Right lobe of liver (tissue), 6 donors: ENCODE results near the gene CCDC102A. TPM values are rescaled to one million over a fixed set of nuclear protein-coding genes. Genes with fewer than 3 reads are reported as not detected.
"Not testable (repeated sequence)": the region's sequence is repeated elsewhere in the genome, so short reads cannot be mapped to it uniquely, and the experiment has no call there.

Source experiments
- ATAC-seq, 4 donors: fragments of 200-7000 bp; cut with Tn5 transposase; one replicate each; pipeline ENCODE4 v1.9.1; 2020; ENCODE audit warnings: mild to moderate bottlenecking in 4 of 4, moderate library complexity in 4 of 4
- DNase-seq, 3 donors: peaks; one replicate each; pipeline ENCODE4 v3.0.0-alpha.2; 2020
- H3K27ac ChIP-seq, 3 donors: fragments of 200-600 bp; one replicate each; pipeline ENCODE4 v1.8.0; 2022
- H3K27me3 ChIP-seq, 2 donors: fragments of 200-600 bp; one replicate each; pipeline ENCODE4 v1.8.0; 2022
- H3K36me3 ChIP-seq, 4 donors: fragments of 200-600 bp; sonication (generic) in 1 of 4; one replicate each; pipeline versions ENCODE4 v1.5.1 to v1.8.0; 2017 to 2022; ENCODE audit warnings: control low read depth in 1 of 4
- H3K4me1 ChIP-seq, 4 donors: fragments of 200-600 bp; sonication (generic) in 1 of 4; one replicate each; pipeline versions ENCODE4 v1.5.1 to v1.8.0; 2017 to 2022; ENCODE audit warnings: control low read depth in 1 of 4
- H3K4me3 ChIP-seq, 3 donors: fragments of 200-600 bp; one replicate each; pipeline ENCODE4 v1.8.0; 2022
- H3K9me3 ChIP-seq, 4 donors: fragments of 200-600 bp; sonication (generic) in 1 of 4; one replicate each; pipeline versions ENCODE4 v1.5.1 to v1.8.0; 2017 to 2022; ENCODE audit warnings: control low read depth in 1 of 4
- POLR2A ChIP-seq: fragments of 450-650 bp; IDR thresholded peaks from one replicate; pipeline ENCODE4 v1.6.1; 2017; ENCODE audit warnings: antibody characterized with exemption, mild to moderate bottlenecking
- WGBS: methylation state at CpG from one replicate; pipeline ENCODE4 v1.1.6; 2018; ENCODE audit warnings: low coverage, low lambda C conversion rate; ENCODE audit not compliant: insufficient coverage; ENCODE audit errors: missing lambda C conversion rate; 5-methylcytosine and 5-hydroxymethylcytosine counted together
- intact Hi-C, 2 donors: fragments of 100-400 bp; cut with DNase I; formaldehyde crosslinking; loops; one replicate each; pipeline versions ENCODE4 v1.11.2 to v1.14.1; 2022
- total RNA-seq, 6 experiments: library from RNA; depleted of rRNA in 2 of 6; stranded (reverse); fragments of >200 nt in 2 of 6; fragmentation: NEBNext Ultra II Directional in 3 of 6; extraction: Animal tissue kit (Norgen Biotek cat#: 25700) in 3 of 6; gene quantifications; one replicate each; pipeline versions ENCODE4 v1.1.0 to v1.2.4, GENCODE V29; 2016 to 2023
- TF ChIP-seq, protein P1 (sequence below), 4 donors: fragments of 200-600 bp in 3 of 4; fragments of 450-650 bp in 1 of 4; IDR thresholded peaks; one replicate each; pipeline versions ENCODE4 v1.5.1 to v1.8.0; 2016 to 2022; ENCODE audit warnings: antibody characterized with exemption in 4 of 4, mild to moderate bottlenecking in 2 of 4
- donor health status: DM: no; HTN: yes; CAD: no.
- donor health status: DM: no; HTN: no; CAD: no.
- donor health status: DM: no; HTN: no; CAD: no.
- donor health status: DM: no; HTN: yes; CAD: no.
- donor health status: DM: no; HTN: yes; CAD: no.

Gene CCDC102A
- total RNA-seq, 6 experiments from 2014 or later: 0.97 to 1.9 (median 1.2) TPM

DNA sequence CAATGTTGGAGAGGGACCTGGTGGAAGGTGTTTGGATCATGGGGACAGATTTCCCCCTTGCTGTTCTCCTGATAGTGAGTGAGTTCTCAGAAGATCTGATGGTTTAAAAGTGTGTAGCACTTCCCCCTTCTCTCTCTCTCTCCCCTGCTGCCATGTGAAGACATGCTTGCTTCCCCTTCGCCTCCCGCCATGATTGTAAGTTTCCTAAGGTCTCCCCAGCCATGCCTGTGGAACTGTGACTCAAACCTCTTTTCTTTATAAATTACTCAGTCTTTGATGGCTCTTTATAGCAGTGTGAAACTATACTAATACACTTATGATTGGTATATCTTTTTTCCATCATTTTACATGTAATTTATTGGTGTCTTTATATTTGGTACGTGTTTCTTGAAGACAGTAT, 19.5 kb upstream of the CCDC102A start:
- H3K27me3 ChIP-seq: no peaks in the 10 kb centered on the region
- H3K4me1 ChIP-seq: no peaks in the 10 kb centered on the region
- DNase-seq (peak in 1 of 3 donors; percentile 6), ATAC-seq (no peak)
- H3K36me3 ChIP-seq: no peaks in the 10 kb centered on the region
- no peaks in the 10 kb centered on the region for H3K9me3 ChIP-seq
- no peak overlapping the region for H3K27ac ChIP-seq
- 80% methylated on average over 1 of the region's 3 CpGs for WGBS
- no peak overlapping the region for H3K4me3 ChIP-seq
- intact Hi-C loops: no loop called here
- TF ChIP-seq, protein P1, sequence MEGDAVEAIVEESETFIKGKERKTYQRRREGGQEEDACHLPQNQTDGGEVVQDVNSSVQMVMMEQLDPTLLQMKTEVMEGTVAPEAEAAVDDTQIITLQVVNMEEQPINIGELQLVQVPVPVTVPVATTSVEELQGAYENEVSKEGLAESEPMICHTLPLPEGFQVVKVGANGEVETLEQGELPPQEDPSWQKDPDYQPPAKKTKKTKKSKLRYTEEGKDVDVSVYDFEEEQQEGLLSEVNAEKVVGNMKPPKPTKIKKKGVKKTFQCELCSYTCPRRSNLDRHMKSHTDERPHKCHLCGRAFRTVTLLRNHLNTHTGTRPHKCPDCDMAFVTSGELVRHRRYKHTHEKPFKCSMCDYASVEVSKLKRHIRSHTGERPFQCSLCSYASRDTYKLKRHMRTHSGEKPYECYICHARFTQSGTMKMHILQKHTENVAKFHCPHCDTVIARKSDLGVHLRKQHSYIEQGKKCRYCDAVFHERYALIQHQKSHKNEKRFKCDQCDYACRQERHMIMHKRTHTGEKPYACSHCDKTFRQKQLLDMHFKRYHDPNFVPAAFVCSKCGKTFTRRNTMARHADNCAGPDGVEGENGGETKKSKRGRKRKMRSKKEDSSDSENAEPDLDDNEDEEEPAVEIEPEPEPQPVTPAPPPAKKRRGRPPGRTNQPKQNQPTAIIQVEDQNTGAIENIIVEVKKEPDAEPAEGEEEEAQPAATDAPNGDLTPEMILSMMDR (IDR thresholded peaks at IDR 0.05): no peak
- TF ChIP-seq POLR2A: no peak

DNA sequence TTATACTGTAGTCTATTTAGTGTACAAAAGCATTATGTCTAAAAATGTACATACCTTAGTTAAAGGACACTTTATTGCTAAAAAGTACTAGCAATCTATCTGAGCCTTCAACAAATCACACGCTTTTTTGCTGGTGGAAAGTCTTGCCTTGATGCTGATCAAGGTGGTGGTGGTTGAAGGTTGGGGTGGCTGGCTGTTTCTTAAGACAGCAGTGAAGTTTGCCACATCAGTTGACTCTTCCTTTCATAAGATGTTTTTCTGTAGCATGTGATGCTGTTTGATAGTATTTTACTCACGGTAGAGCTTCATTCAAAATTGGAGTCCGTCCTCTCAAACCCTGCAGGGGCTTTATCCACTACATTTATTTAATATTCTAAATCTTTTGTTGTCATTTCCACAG, 14.7 kb upstream of the CCDC102A start:
- WGBS: 77% methylated on average over 3 of the region's 3 CpGs
- no peaks in the 10 kb centered on the region for H3K36me3 ChIP-seq
- H3K4me3 ChIP-seq: no peak overlapping the region
- H3K27ac ChIP-seq: no peak overlapping the region
- no peak for TF ChIP-seq POLR2A
- TF ChIP-seq, protein P1 (IDR thresholded peaks at IDR 0.05): no peak
- no peaks in the 10 kb centered on the region for H3K27me3 ChIP-seq
- H3K9me3 ChIP-seq: no peaks in the 10 kb centered on the region
- intact Hi-C loops: no loop called here
- H3K4me1 ChIP-seq: no peaks in the 10 kb centered on the region
- DNase-seq: peak in 1 of 3 donors; percentile 4
- no peak for ATAC-seq

DNA sequence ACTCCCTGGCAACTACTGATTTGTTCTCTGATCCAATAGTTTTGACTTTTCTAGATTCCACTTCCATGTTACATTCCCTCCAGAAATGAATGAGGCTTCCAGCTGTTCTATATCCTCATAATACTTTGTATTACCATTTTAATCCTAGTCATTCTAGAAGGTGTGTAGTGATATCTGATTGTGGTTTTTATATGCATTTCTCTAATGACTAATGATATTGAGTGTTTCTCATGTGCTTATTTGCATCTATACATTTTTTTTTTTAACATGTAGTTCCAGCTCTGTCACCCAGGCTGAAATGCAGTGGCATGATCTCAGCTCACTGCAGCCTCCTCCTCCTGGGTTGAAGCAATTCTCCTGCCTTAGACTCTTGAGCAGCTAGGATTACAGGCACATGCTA, 13.4 kb upstream of the CCDC102A start:
- no peaks in the 10 kb centered on the region for H3K9me3 ChIP-seq
- TF ChIP-seq POLR2A: no peak
- TF ChIP-seq, protein P1 (IDR thresholded peaks at IDR 0.05): no peak
- ATAC-seq: no peak
- H3K27me3 ChIP-seq: no peaks in the 10 kb centered on the region
- H3K4me3 ChIP-seq: no peak overlapping the region
- H3K4me1 ChIP-seq: no peaks in the 10 kb centered on the region
- no peaks in the 10 kb centered on the region for H3K36me3 ChIP-seq
- intact Hi-C loops: no loop called here
- no peak overlapping the region for H3K27ac ChIP-seq
- DNase-seq: peak in 1 of 3 donors; percentile 3

- no peak overlapping the region for H3K4me3 ChIP-seq
- H3K36me3 ChIP-seq: no peaks in the 10 kb centered on the region
- H3K9me3 ChIP-seq: no peaks in the 10 kb centered on the region
- TF ChIP-seq, protein P1 (IDR thresholded peaks at IDR 0.05): no peak
- TF ChIP-seq POLR2A: no peak
- DNase-seq (no peak), ATAC-seq (no peak)
- H3K4me1 ChIP-seq: no peaks in the 10 kb centered on the region
- WGBS: 75% methylated on average over 4 of the region's 4 CpGs
- no peak overlapping the region for H3K27ac ChIP-seq
- H3K27me3 ChIP-seq: no peaks in the 10 kb centered on the region
- intact Hi-C loops: no loop called here
Measured at GRCh38 chr16:57548408-57548807, 12.0 kb upstream of the CCDC102A start.

DNA sequence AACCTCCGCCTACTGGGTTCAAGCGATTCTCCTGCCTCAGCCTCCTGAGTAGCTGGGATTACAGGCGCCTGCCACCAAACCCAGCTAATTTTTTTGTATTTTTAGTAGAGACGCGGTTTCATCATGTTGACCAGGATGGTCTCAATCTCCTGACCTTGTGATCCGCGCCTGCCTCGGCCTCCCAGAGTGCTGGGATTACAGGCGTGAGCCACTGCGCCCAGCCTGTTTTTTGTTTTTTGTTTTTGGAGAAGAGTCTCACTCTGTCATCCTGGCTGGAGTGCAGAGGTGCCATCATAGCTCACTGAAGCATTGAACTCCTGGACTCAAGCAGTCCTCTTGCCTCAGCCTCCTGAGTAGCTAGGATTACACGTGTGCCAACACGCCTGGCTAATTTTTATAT, 11.2 kb upstream of the CCDC102A start:
- DNase-seq: peak in 1 of 3 donors; percentile 4
- intact Hi-C loops, H3K9me3 ChIP-seq, H3K36me3 ChIP-seq, H3K4me1 ChIP-seq, H3K27ac ChIP-seq, ATAC-seq, H3K27me3 ChIP-seq, H3K4me3 ChIP-seq: not testable (repeated sequence)
- 85% methylated on average over 4 of the region's 12 CpGs for WGBS
